Uterus (tissue), 4 donors: ENCODE results near the gene FANCD2OS. TPM values are rescaled to one million over a fixed set of nuclear protein-coding genes. Genes with fewer than 3 reads are reported as not detected.
A peak's percentile ranks its signal among the peaks of the same experiment; 100 is the strongest.

Experiments used
- DNase-seq, 2 donors: peaks; one replicate each; pipeline ENCODE4 v3.0.0-alpha.2; 2019 to 2020
- H3K27ac ChIP-seq, 2 donors: fragments of 200-600 bp; sonication (generic); 1 replicate in 1 of 2; 2 replicates in 1 of 2; pipeline ENCODE4 v1.5.1; 2016 to 2018
- H3K27me3 ChIP-seq, 2 donors: fragments of 200-600 bp; sonication (generic); one replicate each; pipeline ENCODE4 v1.5.1; 2018 to 2019; ENCODE audit warnings: control low read depth in 1 of 2
- H3K36me3 ChIP-seq, 2 donors: fragments of 200-600 bp; sonication (generic); one replicate each; pipeline ENCODE4 v1.5.1; 2019; ENCODE audit warnings: control low read depth in 1 of 2
- H3K4me1 ChIP-seq, 2 donors: fragments of 200-600 bp; sonication (generic); one replicate each; pipeline ENCODE4 v1.5.1; 2018 to 2019; ENCODE audit warnings: control low read depth in 1 of 2
- H3K4me3 ChIP-seq, 2 donors: fragments of 200-600 bp; sonication (generic); 1 replicate in 1 of 2; 2 replicates in 1 of 2; pipeline ENCODE4 v1.5.1; 2018 to 2019; ENCODE audit warnings: mild to moderate bottlenecking in 1 of 2
- H3K9me3 ChIP-seq, 2 donors: fragments of 200-600 bp; sonication (generic); one replicate each; pipeline ENCODE4 v1.5.1; 2019; ENCODE audit warnings: control low read depth in 1 of 2
- CTCF ChIP-seq, 4 experiments: fragments of 200-600 bp in 2 of 4; fragments of 450-650 bp in 2 of 4; sonication (generic) in 2 of 4; IDR thresholded peaks; one replicate each; pipeline ENCODE4 v1.5.1; 2016 to 2019; ENCODE audit warnings: antibody characterized with exemption in 4 of 4, mild to moderate bottlenecking in 2 of 4, moderate library complexity in 1 of 4
- POLR2A ChIP-seq, 2 donors: fragments of 450-650 bp; IDR thresholded peaks; one replicate each; pipeline ENCODE4 v1.6.1; 2016; ENCODE audit warnings: antibody characterized with exemption in 2 of 2, mild to moderate bottlenecking in 1 of 2, moderate library complexity in 1 of 2
- intact Hi-C: fragments of 100-400 bp; cut with DNase I; formaldehyde crosslinking; loops from one replicate; pipeline ENCODE4 v1.15.1; 2023; ENCODE audit warnings: low total_unique reads
- total RNA-seq, 4 donors: library from RNA; depleted of rRNA in 3 of 4; stranded (reverse); fragments of >200 nt in 3 of 4; gene quantifications; one replicate each; pipeline versions ENCODE4 v1.1.0 to v1.2.4, GENCODE V29; 2014 to 2023
- donor health status: DM: yes; HTN: yes; CAD: no.

Gene FANCD2OS
- total RNA-seq, 4 donors from 2014 or later: not detected

GRCh38 chr3:10116928-10117327 lies 8.9 kb upstream of the FANCD2OS start:
- H3K4me3 ChIP-seq: peak overlapping the region in 1 of 2 donors; percentile 73
- no peak overlapping the region for H3K27ac ChIP-seq
- H3K27me3 ChIP-seq: no peaks in the 10 kb centered on the region
- no peaks in the 10 kb centered on the region for H3K36me3 ChIP-seq
- TF ChIP-seq POLR2A (IDR thresholded peaks at IDR 0.05) (no peak), CTCF (IDR thresholded peaks at IDR 0.05) (no peak)
- intact Hi-C loops: no loop called here
- DNase-seq: no peak
- no peaks in the 10 kb centered on the region for H3K9me3 ChIP-seq
- peaks cover 11 to 12% of the 10 kb centered on the region in 2 donors for H3K4me1 ChIP-seq

DNA sequence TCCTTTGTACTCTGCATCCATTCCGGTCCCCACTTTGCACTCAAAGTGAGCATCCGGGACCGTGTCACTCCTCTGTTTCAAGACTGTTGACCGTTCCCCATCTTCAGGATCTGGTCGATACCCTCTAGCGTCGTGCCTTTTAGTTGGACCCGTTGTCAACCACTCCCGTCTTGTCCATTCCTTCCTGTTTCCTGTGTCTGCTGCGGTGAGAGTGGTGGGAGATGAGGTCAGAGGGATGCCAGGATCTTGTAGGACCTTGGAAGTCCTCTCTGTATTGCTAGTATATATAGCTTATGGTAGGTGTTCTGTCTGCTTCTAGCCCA lies 8.0 kb upstream of the FANCD2OS start:
- peak overlapping the region; percentile 79 to 83 for H3K27ac ChIP-seq
- DNase-seq: no peak
- peak overlapping the region; percentile 73 to 97 for H3K4me3 ChIP-seq
- intact Hi-C loops: no loop called here
- H3K9me3 ChIP-seq: no peaks in the 10 kb centered on the region
- TF ChIP-seq POLR2A (IDR thresholded peaks at IDR 0.05) (no peak), CTCF (IDR thresholded peaks at IDR 0.05) (no peak)
- H3K27me3 ChIP-seq: no peaks in the 10 kb centered on the region
- H3K4me1 ChIP-seq: peaks cover 11 to 12% of the 10 kb centered on the region in 2 donors
- no peaks in the 10 kb centered on the region for H3K36me3 ChIP-seq

- intact Hi-C loops: no loop called here
- peaks cover 11 to 12% of the 10 kb centered on the region in 2 donors for H3K4me1 ChIP-seq
- H3K27me3 ChIP-seq: no peaks in the 10 kb centered on the region
- no peaks in the 10 kb centered on the region for H3K36me3 ChIP-seq
- no peaks in the 10 kb centered on the region for H3K9me3 ChIP-seq
- H3K27ac ChIP-seq: peak within 1 kb of the TSS; percentile 79 to 83
- H3K4me3 ChIP-seq: peak within 1 kb of the TSS; percentile 73 to 97
- peak; percentile 94 to 96 for DNase-seq
- peak; percentile 80 to 86 for TF ChIP-seq POLR2A (IDR thresholded peaks at IDR 0.05)
- TF ChIP-seq CTCF (IDR thresholded peaks at IDR 0.05): peak in 3 of 4 experiments; percentile 10 to 29 (median 21)
Measured at GRCh38 chr3:10115326-10116137, 7.5 kb upstream of the FANCD2OS start, which contains the start of gene BRK1. TSS of gene BRK1 (plus strand) at chr3:10115675. CDS start at chr3:10115702, 27 bp downstream.

- Histone ChIP-seq H3K36me3 (no peaks in the 10 kb centered on the region), H3K9me3 (no peaks in the 10 kb centered on the region), H3K27ac (no peak overlapping the region), H3K27me3 (no peaks in the 10 kb centered on the region), H3K4me1 (no peaks in the 10 kb centered on the region), H3K4me3 (no peak overlapping the region)
- intact Hi-C loops: no loop called here
- DNase-seq: no peak
- no peak for TF ChIP-seq POLR2A (IDR thresholded peaks at IDR 0.05)
- TF ChIP-seq CTCF (IDR thresholded peaks at IDR 0.05): no peak
Measured at GRCh38 chr3:10106919-10107318, 1.1 kb downstream of the FANCD2OS start.

DNA sequence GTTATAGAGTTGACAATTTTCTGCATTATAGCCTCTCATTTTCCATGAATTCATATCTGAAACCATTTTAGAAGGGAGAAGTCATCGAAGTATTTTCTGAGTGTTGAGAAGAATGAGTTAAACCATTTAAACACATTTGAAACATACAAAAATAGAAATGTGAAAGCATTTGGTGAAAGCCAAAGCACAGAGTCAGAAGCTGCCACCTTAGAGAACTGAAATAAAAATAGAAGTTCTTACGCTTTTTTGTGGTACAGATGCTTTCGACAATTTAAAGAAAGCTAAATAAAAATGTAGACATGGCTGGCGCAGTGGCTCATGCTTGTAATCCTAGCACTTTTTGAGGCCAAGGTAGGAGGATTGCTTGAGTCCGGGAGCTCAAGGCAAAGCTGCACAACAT lies 9.0 kb downstream of the FANCD2OS start:
- intact Hi-C loops: no loop called here
- DNase-seq: no peak
- H3K9me3 ChIP-seq: no peaks in the 10 kb centered on the region
- H3K36me3 ChIP-seq: no peaks in the 10 kb centered on the region
- H3K27me3 ChIP-seq: no peaks in the 10 kb centered on the region
- H3K4me3 ChIP-seq: no peak overlapping the region
- no peak overlapping the region for H3K27ac ChIP-seq
- H3K4me1 ChIP-seq: no peaks in the 10 kb centered on the region
- no peak for TF ChIP-seq POLR2A (IDR thresholded peaks at IDR 0.05)
- TF ChIP-seq CTCF (IDR thresholded peaks at IDR 0.05): no peak
